CD4-positive, CD25-positive, alpha-beta regulatory T cell (primary cell): ENCODE measurements around the gene APP. TPM values are rescaled to one million over a fixed set of nuclear protein-coding genes. Genes with fewer than 3 reads are reported as not detected.
"Not testable (repeated sequence)": the region's sequence is repeated elsewhere in the genome, so short reads cannot be mapped to it uniquely, and the experiment has no call there.

Experiments
- ATAC-seq, 2 donors: fragments of 150-1000 bp; cut with Tn5 transposase; one replicate each; pipeline ENCODE4 v1.10.0; 2021; ENCODE audit warnings: low read depth in 2 of 2, moderate number of reproducible peaks in 2 of 2, moderate library complexity in 1 of 2
- DNase-seq, 3 donors: peaks; one replicate each; pipeline versions ENCODE4 v3.0.0 to v3.0.0-alpha.2; 2012 to 2022; ENCODE audit warnings: mixed read lengths in 1 of 3
- H3K27ac ChIP-seq: one replicate; pipeline ENCODE4 v1.7.0; 2013; ENCODE audit warnings: mild to moderate bottlenecking, low read length; ENCODE audit not compliant: insufficient read depth, poor library complexity, severe bottlenecking
- H3K27me3 ChIP-seq: one replicate; pipeline ENCODE4 v1.7.0; 2013; ENCODE audit warnings: low read length; ENCODE audit not compliant: control insufficient read depth, insufficient read depth
- H3K36me3 ChIP-seq: one replicate; pipeline ENCODE4 v1.7.0; 2013; ENCODE audit warnings: mild to moderate bottlenecking, low read length, moderate library complexity; ENCODE audit not compliant: control insufficient read depth, insufficient read depth
- H3K4me1 ChIP-seq: 2 replicates; pipeline ENCODE4 v1.7.0; 2013; ENCODE audit warnings: mild to moderate bottlenecking, low read length; ENCODE audit not compliant: insufficient read depth, control insufficient read depth, poor library complexity, severe bottlenecking
- H3K4me3 ChIP-seq: one replicate; pipeline ENCODE4 v1.7.0; 2013; ENCODE audit warnings: low read depth, mild to moderate bottlenecking, low read length, moderate library complexity
- H3K9me3 ChIP-seq, 2 experiments: 1 replicate in 1 of 2; 2 replicates in 1 of 2; pipeline ENCODE4 v1.7.0; 2013; ENCODE audit warnings: low read length in 2 of 2, mild to moderate bottlenecking in 1 of 2, moderate library complexity in 1 of 2; ENCODE audit not compliant: control insufficient read depth in 2 of 2
- H3K27ac Mint-ChIP-seq, 3 donors: one replicate each; pipeline ENCODE4 v1.8.0; 2020 to 2022; ENCODE audit warnings: mild to moderate bottlenecking in 3 of 3, mixed read lengths in 3 of 3, moderate library complexity in 2 of 3
- H3K27me3 Mint-ChIP-seq: one replicate; pipeline ENCODE4 v1.8.0; 2022; ENCODE audit warnings: mild to moderate bottlenecking, mixed read lengths
- H3K36me3 Mint-ChIP-seq: one replicate; pipeline ENCODE4 v1.8.0; 2020; ENCODE audit warnings: mixed read lengths
- H3K4me1 Mint-ChIP-seq, 4 donors: one replicate each; pipeline ENCODE4 v1.8.0; 2020 to 2022; ENCODE audit warnings: mixed read lengths in 4 of 4, mild to moderate bottlenecking in 1 of 4
- H3K4me3 Mint-ChIP-seq, 4 donors: one replicate each; pipeline ENCODE4 v1.8.0; 2020 to 2022; ENCODE audit warnings: mild to moderate bottlenecking in 4 of 4, mixed read lengths in 4 of 4, moderate library complexity in 3 of 4
- H3K9me3 Mint-ChIP-seq, 7 donors: one replicate each; pipeline ENCODE4 v1.8.0; 2020 to 2022; ENCODE audit warnings: mixed read lengths in 7 of 7, mild to moderate bottlenecking in 3 of 7, moderate library complexity in 2 of 7
- polyA plus RNA-seq, 4 donors: library from polyadenylated mRNA; unstranded; fragments of 300-500 nt; fragmentation: Illumina TruSeq; gene quantifications; one replicate each; pipeline ENCODE4 v1.2.3, GENCODE V29; 2021
- total RNA-seq: library from RNA; stranded (reverse); gene quantifications from one replicate; pipeline ENCODE4 v1.2.3, GENCODE V29; 2022

APP gene
- total and polyA plus RNA-seq, 5 donors from 2014 or later, result 3.9 to 29.5 (median 7.5) TPM

- DNase-seq, result no peak
- no peaks in the 10 kb centered on the region for H3K9me3 ChIP-seq
- H3K27me3 ChIP-seq, result no peaks in the 10 kb centered on the region
- H3K4me3 Mint-ChIP-seq, result no peak overlapping the region
- no peak for ATAC-seq
- no peak overlapping the region for H3K27ac Mint-ChIP-seq
- H3K9me3 Mint-ChIP-seq, result peaks cover 0 to 3% (median 0%) of the 10 kb centered on the region in 7 donors
- H3K36me3 ChIP-seq, result no peaks in the 10 kb centered on the region
- peaks cover 19% of the 10 kb centered on the region for H3K36me3 Mint-ChIP-seq
- H3K4me1 Mint-ChIP-seq, result peaks cover 5 to 16% (median 11%) of the 10 kb centered on the region in 4 donors
- no peak overlapping the region for H3K4me3 ChIP-seq
- no peaks in the 10 kb centered on the region for H3K4me1 ChIP-seq
- H3K27me3 Mint-ChIP-seq, result no peaks in the 10 kb centered on the region
- no peak overlapping the region for H3K27ac ChIP-seq
Measured at GRCh38 chr21:26085127-26085526, 85.4 kb downstream of the APP start.

GRCh38 chr21:26082549-26082948, 88.0 kb downstream of the APP start:
- Mint-ChIP-seq H3K27ac (no peak overlapping the region), H3K9me3 (peaks cover 0 to 3% (median 0%) of the 10 kb centered on the region in 7 donors), H3K36me3 (peaks cover 10% of the 10 kb centered on the region), H3K27me3 (no peaks in the 10 kb centered on the region), H3K4me1 (peaks cover 5 to 16% (median 10%) of the 10 kb centered on the region in 4 donors), H3K4me3 (no peak overlapping the region)
- Histone ChIP-seq H3K27ac (no peak overlapping the region), H3K4me3 (no peak overlapping the region), H3K36me3 (no peaks in the 10 kb centered on the region), H3K4me1 (no peaks in the 10 kb centered on the region), H3K9me3 (no peaks in the 10 kb centered on the region), H3K27me3 (no peaks in the 10 kb centered on the region)
- no peak for ATAC-seq
- DNase-seq, result no peak

GRCh38 chr21:26081175-26081760, 89.3 kb downstream of the APP start:
- H3K27me3 ChIP-seq, H3K27ac Mint-ChIP-seq: not testable (repeated sequence)

GRCh38 chr21:26080211-26080610, 90.4 kb downstream of the APP start:
- Histone ChIP-seq H3K36me3 (no peaks in the 10 kb centered on the region), H3K4me3 (no peak overlapping the region), H3K27me3 (no peaks in the 10 kb centered on the region), H3K9me3 (no peaks in the 10 kb centered on the region), H3K27ac (no peak overlapping the region), H3K4me1 (no peaks in the 10 kb centered on the region)
- DNase-seq (no peak), ATAC-seq (no peak)
- no peaks in the 10 kb centered on the region for H3K27me3 Mint-ChIP-seq
- H3K4me3 Mint-ChIP-seq, result no peak overlapping the region
- H3K4me1 Mint-ChIP-seq, result peaks cover 5 to 10% (median 8%) of the 10 kb centered on the region in 4 donors
- H3K36me3 Mint-ChIP-seq, result peaks cover 2% of the 10 kb centered on the region
- peaks cover 0 to 3% (median 0%) of the 10 kb centered on the region in 7 donors for H3K9me3 Mint-ChIP-seq
- no peak overlapping the region for H3K27ac Mint-ChIP-seq

More at GRCh38 chr21:26081175-26081760, 89.3 kb downstream of the APP start:
- not testable (repeated sequence) for H3K27me3 Mint-ChIP-seq, H3K9me3 ChIP-seq, ATAC-seq, H3K4me1 ChIP-seq, H3K36me3 Mint-ChIP-seq, H3K9me3 Mint-ChIP-seq, DNase-seq, H3K4me3 ChIP-seq, H3K4me3 Mint-ChIP-seq, H3K27ac ChIP-seq, H3K36me3 ChIP-seq
- peaks cover 5 to 10% (median 8%) of the 10 kb centered on the region in 4 donors for H3K4me1 Mint-ChIP-seq

- Histone ChIP-seq H3K27ac (no peak overlapping the region), H3K4me3 (no peak overlapping the region), H3K27me3 (no peaks in the 10 kb centered on the region), H3K36me3 (no peaks in the 10 kb centered on the region), H3K4me1 (no peaks in the 10 kb centered on the region), H3K9me3 (no peaks in the 10 kb centered on the region)
- Mint-ChIP-seq H3K27ac (no peak overlapping the region), H3K4me3 (no peak overlapping the region), H3K27me3 (no peaks in the 10 kb centered on the region), H3K9me3 (peaks cover 0 to 3% (median 0%) of the 10 kb centered on the region in 7 donors), H3K4me1 (peaks cover 5 to 10% (median 8%) of the 10 kb centered on the region in 4 donors), H3K36me3 (no peaks in the 10 kb centered on the region)
- ATAC-seq, result no peak
- DNase-seq, result no peak
Measured at GRCh38 chr21:26079366-26079765, 91.2 kb downstream of the APP start.

- ATAC-seq (no peak), DNase-seq (no peak)
- Mint-ChIP-seq H3K27me3 (no peaks in the 10 kb centered on the region), H3K36me3 (no peaks in the 10 kb centered on the region), H3K4me3 (peak overlapping the region in 1 of 4 donors; percentile 47), H3K27ac (no peak overlapping the region), H3K9me3 (peaks cover 0 to 1% (median 0%) of the 10 kb centered on the region in 7 donors), H3K4me1 (peaks cover 0 to 8% (median 0%) of the 10 kb centered on the region in 4 donors)
- no peaks in the 10 kb centered on the region for H3K9me3 ChIP-seq
- H3K4me3 ChIP-seq, result no peak overlapping the region
- no peaks in the 10 kb centered on the region for H3K4me1 ChIP-seq
- no peaks in the 10 kb centered on the region for H3K36me3 ChIP-seq
- H3K27ac ChIP-seq, result no peak overlapping the region
- no peaks in the 10 kb centered on the region for H3K27me3 ChIP-seq
Measured at GRCh38 chr21:26077521-26077920, 93.0 kb downstream of the APP start.

- Histone ChIP-seq H3K36me3 (no peaks in the 10 kb centered on the region), H3K4me1 (peaks cover 9% of the 10 kb centered on the region), H3K27ac (no peak overlapping the region), H3K9me3 (no peaks in the 10 kb centered on the region), H3K27me3 (no peaks in the 10 kb centered on the region), H3K4me3 (no peak overlapping the region)
- Mint-ChIP-seq H3K27ac (peak overlapping the region; percentile 7 to 72 (median 28)), H3K4me1 (peaks cover 18 to 39% (median 34%) of the 10 kb centered on the region in 4 donors), H3K4me3 (no peak overlapping the region), H3K36me3 (no peaks in the 10 kb centered on the region), H3K9me3 (no peaks in the 10 kb centered on the region), H3K27me3 (no peaks in the 10 kb centered on the region)
- DNase-seq (no peak), ATAC-seq (no peak)
Measured at GRCh38 chr21:26072666-26073615, 97.6 kb downstream of the APP start.
